GM12878 (cell line): ENCODE measurements around the gene AOPEP. TPM values are rescaled to one million over a fixed set of nuclear protein-coding genes. Genes with fewer than 3 reads are reported as not detected.

Experiments used
- ATAC-seq: fragments of 200-7000 bp; cut with Tn5 transposase; 3 replicates; pipeline ENCODE4 v1.9.1; 2020; ENCODE audit warnings: mild to moderate bottlenecking, moderate library complexity
- BruUV-seq: library from RNA; stranded (reverse); fragments of 400-500 nt; replicated peaks from 2 replicates; lab custom pipeline; 2021; lab: Mats Ljungman, UMichigan
- CTCF ChIA-PET: fragments of 300-600 bp; sonication (Branson Sonifier 250); formaldehyde crosslinking; extraction: SDS; loops from one replicate; lab custom pipeline; 2021; ENCODE audit warnings: inconsistent platforms; lab: Yijun Ruan, JAX
- POLR2A ChIA-PET: fragments of 350-600 bp; formaldehyde crosslinking; extraction: SDS; loops from one replicate; lab custom pipeline; 2021; ENCODE audit warnings: inconsistent platforms; lab: Charles Lee
- RAD21 ChIA-PET: fragments of 300-600 bp; sonication (Branson Sonifier 250); formaldehyde crosslinking; loops from one replicate; lab custom pipeline; 2023; ENCODE audit warnings: antibody characterized with exemption; ENCODE audit not compliant: unreplicated experiment; lab: Charles Lee
- SMC1A ChIA-PET: fragments of 300-600 bp; sonication (Branson Sonifier 250); formaldehyde crosslinking; loops from one replicate; lab custom pipeline; 2023; ENCODE audit not compliant: unreplicated experiment, uncharacterized antibody; lab: Charles Lee
- DNase-seq: peaks from one replicate; pipeline ENCODE4 v3.0.0-alpha.2; 2011; ENCODE audit warnings: low read depth, low spot score
- FAIRE-seq: peaks from 3 replicates; lab custom pipeline; 2011; peaks lifted over from hg19 to GRCh38; lab: Jason Lieb, UNC
- H2AFZ ChIP-seq: 2 replicates; pipeline ENCODE4 v1.6.0; 2011; ENCODE audit warnings: low read depth, low read length, control low read depth; ENCODE audit not compliant: control insufficient read depth
- H3K27ac ChIP-seq: 2 replicates; pipeline ENCODE4 v1.5.1; 2011; ENCODE audit warnings: control low read depth; ENCODE audit not compliant: control insufficient read depth, insufficient read depth
- H3K27me3 ChIP-seq, 2 experiments: replicated peaks in 1 of 2; 2 replicates each; pipeline versions ENCODE4 v1.6.0 to v1.6.1; 2011; ENCODE audit warnings: low read length in 1 of 2; ENCODE audit not compliant: control insufficient read depth in 2 of 2, insufficient read depth in 2 of 2
- H3K36me3 ChIP-seq, 2 experiments: 2 replicates each; pipeline ENCODE4 v1.5.1; 2011; ENCODE audit warnings: low read length in 1 of 2; ENCODE audit not compliant: control insufficient read depth in 2 of 2, insufficient read depth in 2 of 2
- H3K4me1 ChIP-seq: 2 replicates; pipeline ENCODE4 v1.6.1; 2011; ENCODE audit warnings: mild to moderate bottlenecking, low read length, moderate library complexity, mixed read lengths; ENCODE audit not compliant: control insufficient read depth, insufficient read depth
- H3K4me2 ChIP-seq: 2 replicates; pipeline ENCODE4 v1.6.0; 2011; ENCODE audit warnings: control low read depth; ENCODE audit not compliant: control insufficient read depth, insufficient read depth
- H3K4me3 ChIP-seq: fragments of 200-600 bp; sonication (generic); 2 replicates; pipeline ENCODE4 v1.5.1; 2016
- H3K79me2 ChIP-seq: 2 replicates; pipeline ENCODE4 v1.6.0; 2011; ENCODE audit warnings: low read length; ENCODE audit not compliant: control insufficient read depth, insufficient read depth
- H3K9ac ChIP-seq: 2 replicates; pipeline ENCODE4 v1.8.0; 2011; ENCODE audit warnings: low read length, control low read depth, mixed read lengths; ENCODE audit not compliant: control insufficient read depth, insufficient read depth
- H3K9me3 ChIP-seq: replicated peaks from 3 replicates; pipeline ENCODE4 v1.5.1; 2011; ENCODE audit warnings: mild to moderate bottlenecking, low read length; ENCODE audit not compliant: control insufficient read depth, insufficient read depth
- H4K20me1 ChIP-seq: 2 replicates; pipeline ENCODE4 v1.6.0; 2011; ENCODE audit not compliant: control insufficient read depth, insufficient read depth
- HDAC6 ChIP-seq: fragments of 200-600 bp; sonication (generic); IDR thresholded peaks from one replicate; pipeline ENCODE4 v1.8.0; 2017; ENCODE audit warnings: antibody characterized with exemption; ENCODE audit not compliant: unreplicated experiment
- KLF5 ChIP-seq: fragments of 450-650 bp; IDR thresholded peaks from 2 replicates; pipeline ENCODE4 v1.6.1; 2014; ENCODE audit warnings: mild to moderate bottlenecking; ENCODE audit not compliant: partially characterized antibody
- MXI1 ChIP-seq: fragments of 150-350 bp; IDR thresholded peaks from 2 replicates; pipeline ENCODE4 v1.6.1; 2011; ENCODE audit warnings: low read depth, mild to moderate bottlenecking, inconsistent platforms, low read length, improper control_type of control experiment
- MYC ChIP-seq: IDR thresholded peaks from 2 replicates; pipeline ENCODE4 v1.6.1; 2011; ENCODE audit warnings: mild to moderate bottlenecking, low read length, moderate library complexity, inconsistent platforms; ENCODE audit not compliant: insufficient read depth, insufficient replicate concordance, insufficient read length, severe bottlenecking
- NR2F1 ChIP-seq: fragments of 450-650 bp; conservative IDR thresholded peaks from 2 replicates; pipeline ENCODE4 v1.6.1; 2017; ENCODE audit warnings: mild to moderate bottlenecking
- RB1 ChIP-seq: fragments of 450-650 bp; formaldehyde crosslinking; IDR thresholded peaks from 2 replicates; pipeline ENCODE4 v1.6.1; 2017; ENCODE audit warnings: mild to moderate bottlenecking, borderline replicate concordance
- SIX5 ChIP-seq: IDR thresholded peaks from 2 replicates; pipeline ENCODE4 v1.6.1; 2011; ENCODE audit warnings: mild to moderate bottlenecking, low read depth, low read length, moderate library complexity; ENCODE audit not compliant: severe bottlenecking
- SMARCA5 ChIP-seq: fragments of 450-650 bp; IDR thresholded peaks from 2 replicates; pipeline ENCODE4 v1.6.1; 2017; ENCODE audit warnings: mild to moderate bottlenecking
- TCF3 ChIP-seq: IDR thresholded peaks from 2 replicates; pipeline ENCODE4 v1.6.1; 2012; ENCODE audit warnings: low read depth, mild to moderate bottlenecking, low read length, borderline replicate concordance; ENCODE audit not compliant: insufficient read depth
- ZNF24 ChIP-seq: fragments of 450-650 bp; IDR thresholded peaks from 2 replicates; pipeline ENCODE4 v1.6.1; 2017; ENCODE audit warnings: antibody characterized with exemption, mild to moderate bottlenecking
- ZSCAN29 ChIP-seq: fragments of 450-650 bp; IDR thresholded peaks from 2 replicates; pipeline ENCODE4 v1.6.1; 2017; ENCODE audit warnings: mild to moderate bottlenecking, moderate library complexity
- WGBS: methylation state at CpG from one replicate; pipeline ENCODE4 v1.1.6; 2016; ENCODE audit warnings: low lambda C conversion rate; ENCODE audit not compliant: insufficient replicate concordance, insufficient coverage; ENCODE audit errors: missing lambda C conversion rate; 5-methylcytosine and 5-hydroxymethylcytosine counted together
- in situ Hi-C: fragments of 300-500 bp; cut with MboI; formaldehyde crosslinking; loops from 9 replicates; pipeline ENCODE4 v1.14.3; 2018; ENCODE audit warnings: mixed read lengths
- intact Hi-C: fragments of 100-400 bp; cut with micrococcal nuclease; formaldehyde crosslinking; loops from one replicate; pipeline ENCODE4 v1.14.2; 2022; ENCODE audit not compliant: unreplicated experiment
- polyA plus RNA-seq, 11 experiments: library from polyadenylated mRNA; depleted of rRNA in 4 of 11; unstranded in 6 of 11; stranded (reverse) in 5 of 11; fragments of >200 nt; fragmentation: Nextera tagmentation in 4 of 11; fragmentation: Illumina TruSeq in 1 of 11; extraction: Ambion mirVana in 4 of 11; extraction: Trizol in 1 of 11; gene quantifications; 1 replicate in 1 of 11; 2 replicates in 10 of 11; pipeline versions ENCODE4 v1.2.1 to v1.2.3, GENCODE V29; 2011 to 2016; ENCODE audit warnings: inconsistent platforms in 2 of 11, missing spikeins in 2 of 11, low read depth in 1 of 11
- total RNA-seq, 4 experiments: library from RNA; depleted of rRNA in 3 of 4; stranded (reverse); fragments of >200 nt in 3 of 4; fragmentation: Illumina TruSeq in 1 of 4; extraction: Trizol in 1 of 4; gene quantifications; 2 replicates each; pipeline versions ENCODE4 v1.2.1 to v1.2.3, GENCODE V29; 2013 to 2021
- TF ChIP-seq, protein P1 (sequence below), 3 experiments: IDR thresholded peaks in 2 of 3; conservative IDR thresholded peaks in 1 of 3; 2 replicates each; pipeline ENCODE4 v1.5.1; 2011; ENCODE audit warnings: low read depth in 3 of 3, low read length in 3 of 3, mild to moderate bottlenecking in 3 of 3, control low read depth in 2 of 3, moderate library complexity in 2 of 3, inconsistent platforms in 1 of 3, mixed read lengths in 1 of 3; ENCODE audit not compliant: control insufficient read depth in 2 of 3, insufficient read depth in 1 of 3; ENCODE audit errors: extremely low read depth in 1 of 3
- TF ChIP-seq, protein P2 (sequence below): fragments of 450-650 bp; IDR thresholded peaks from 2 replicates; pipeline ENCODE4 v1.6.1; 2017; ENCODE audit warnings: low read depth, mild to moderate bottlenecking, moderate library complexity

Gene AOPEP
- total and polyA plus RNA-seq, 10 of the 15 experiments (the other 5 are each of a cell fraction or from before 2014, with no cell fraction given), result 2.3 to 16.9 (median 10.1) TPM

DNA sequence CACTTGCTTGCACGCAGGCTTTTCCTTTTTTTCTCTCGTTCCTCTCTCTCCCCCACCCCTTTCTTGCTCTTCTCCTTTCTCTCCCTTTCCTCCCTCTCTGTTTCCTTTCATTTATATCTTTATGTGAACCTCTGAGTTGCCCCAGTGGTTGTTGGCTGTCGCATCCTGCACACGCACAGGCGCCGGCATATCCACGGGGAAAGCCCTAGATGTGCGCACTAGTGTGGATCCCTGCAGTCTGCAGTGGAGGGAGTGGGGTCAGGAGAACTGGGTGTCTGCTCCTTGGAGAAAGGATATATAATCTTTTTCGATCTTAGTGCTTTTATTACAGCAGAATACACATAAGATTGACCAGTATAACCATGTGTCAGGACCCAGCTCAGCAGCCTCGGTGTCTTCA, 367.5 kb downstream of the AOPEP start:
- ChIA-PET SMC1A (interaction anchor here (1.0 kb wide), 1 partner anchor 21 kb away, joined by 3 read pairs; no protein-coding TSS in a partner anchor), POLR2A (no interaction called here), RAD21 (no interaction called here), CTCF (no interaction called here)
- H3K79me2 ChIP-seq, result no peaks in the 10 kb centered on the region
- no peaks in the 10 kb centered on the region; the same call in 1 of the 2 replicates for H3K4me1 ChIP-seq
- DNase-seq, result no peak
- no TSS peak for BruUV-seq
- in situ Hi-C loops (no loop called here), intact Hi-C loops (no loop called here)
- TF ChIP-seq ZSCAN29 (no peak), HDAC6 (no peak), NR2F1 (no peak), RB1 (no peak), SMARCA5 (no peak), TCF3 (no peak), ZNF24 (no peak)
- no peak overlapping the region for H2AFZ ChIP-seq
- H3K4me2 ChIP-seq, result no peak overlapping the region
- no peaks in the 10 kb centered on the region for H3K27me3 ChIP-seq
- 74% methylated on average over 10 of the region's 10 CpGs for WGBS
- no peak for FAIRE-seq
- no peaks in the 10 kb centered on the region for H3K9me3 ChIP-seq
- H3K4me3 ChIP-seq, result no peak overlapping the region
- no peak for ATAC-seq
- no peak overlapping the region for H3K9ac ChIP-seq
- no peak overlapping the region for H3K27ac ChIP-seq
- H3K36me3 ChIP-seq, result no peaks in the 10 kb centered on the region
- H4K20me1 ChIP-seq, result no peaks in the 10 kb centered on the region

DNA sequence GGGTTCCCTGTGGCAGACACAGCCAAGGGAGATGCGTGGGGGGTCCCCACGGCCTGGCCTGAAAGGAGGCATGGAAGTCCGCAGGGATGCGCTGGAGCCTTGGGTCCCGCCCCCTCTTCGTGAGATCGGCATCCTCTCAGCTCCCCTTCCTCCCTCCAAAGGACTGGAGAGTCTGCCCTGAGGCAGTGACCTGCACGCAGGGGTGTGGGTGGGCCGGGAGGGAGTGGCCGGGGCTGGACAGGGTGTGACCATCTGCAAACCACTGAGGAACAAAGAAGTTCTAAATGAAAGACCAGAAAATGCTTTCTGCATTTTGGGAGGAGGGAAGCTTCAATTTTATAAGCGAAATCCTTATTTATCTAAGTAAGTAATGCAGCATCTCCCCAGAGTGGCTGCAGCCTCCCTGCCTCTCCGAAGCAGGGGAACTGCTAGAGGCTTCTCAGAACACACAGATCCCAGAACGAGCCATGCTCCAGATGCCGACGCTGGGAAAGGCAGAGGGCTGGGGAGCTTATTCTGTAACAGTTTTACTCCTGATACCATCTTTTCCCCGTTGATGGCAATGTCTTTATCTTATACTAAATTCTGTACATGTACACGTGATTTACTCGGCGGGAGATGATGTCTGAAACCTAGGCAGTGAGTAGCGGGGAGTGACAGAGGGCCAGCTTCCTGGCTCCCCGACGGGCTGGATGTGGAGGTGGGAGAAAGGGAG, 369.3 kb downstream of the AOPEP start:
- no peaks in the 10 kb centered on the region for H4K20me1 ChIP-seq
- H3K4me3 ChIP-seq, result no peak overlapping the region
- ChIA-PET POLR2A (no interaction called here), CTCF (interaction anchor here (0.8 kb wide), 1 partner anchor 427 kb away, joined by 4 read pairs; no protein-coding TSS in a partner anchor), RAD21 (no interaction called here), SMC1A (interaction anchor here (1.1 kb wide), 1 partner anchor 31 kb away, joined by 4 read pairs; no protein-coding TSS in a partner anchor)
- no peak overlapping the region for H2AFZ ChIP-seq
- H3K79me2 ChIP-seq, result no peaks in the 10 kb centered on the region
- no peak for DNase-seq
- no peak for ATAC-seq
- in situ Hi-C loops, result no loop called here
- H3K4me1 ChIP-seq, result no peaks in the 10 kb centered on the region; the same call in 1 of the 2 replicates
- H3K27me3 ChIP-seq, result no peaks in the 10 kb centered on the region
- H3K36me3 ChIP-seq, result no peaks in the 10 kb centered on the region
- FAIRE-seq, result no peak
- no TSS peak for BruUV-seq
- WGBS, result 91% methylated on average over 19 of the region's 22 CpGs
- no peak overlapping the region for H3K9ac ChIP-seq
- H3K4me2 ChIP-seq, result no peak overlapping the region
- intact Hi-C loops, result no loop called here
- no peak overlapping the region for H3K27ac ChIP-seq
- H3K9me3 ChIP-seq, result no peaks in the 10 kb centered on the region
- TF ChIP-seq KLF5 (no peak), MYC (no peak), SIX5 (no peak), MXI1 (no peak)
- TF ChIP-seq, protein P1, sequence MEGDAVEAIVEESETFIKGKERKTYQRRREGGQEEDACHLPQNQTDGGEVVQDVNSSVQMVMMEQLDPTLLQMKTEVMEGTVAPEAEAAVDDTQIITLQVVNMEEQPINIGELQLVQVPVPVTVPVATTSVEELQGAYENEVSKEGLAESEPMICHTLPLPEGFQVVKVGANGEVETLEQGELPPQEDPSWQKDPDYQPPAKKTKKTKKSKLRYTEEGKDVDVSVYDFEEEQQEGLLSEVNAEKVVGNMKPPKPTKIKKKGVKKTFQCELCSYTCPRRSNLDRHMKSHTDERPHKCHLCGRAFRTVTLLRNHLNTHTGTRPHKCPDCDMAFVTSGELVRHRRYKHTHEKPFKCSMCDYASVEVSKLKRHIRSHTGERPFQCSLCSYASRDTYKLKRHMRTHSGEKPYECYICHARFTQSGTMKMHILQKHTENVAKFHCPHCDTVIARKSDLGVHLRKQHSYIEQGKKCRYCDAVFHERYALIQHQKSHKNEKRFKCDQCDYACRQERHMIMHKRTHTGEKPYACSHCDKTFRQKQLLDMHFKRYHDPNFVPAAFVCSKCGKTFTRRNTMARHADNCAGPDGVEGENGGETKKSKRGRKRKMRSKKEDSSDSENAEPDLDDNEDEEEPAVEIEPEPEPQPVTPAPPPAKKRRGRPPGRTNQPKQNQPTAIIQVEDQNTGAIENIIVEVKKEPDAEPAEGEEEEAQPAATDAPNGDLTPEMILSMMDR (IDR thresholded peaks at IDR 0.05 in 2 of 3, conservative IDR thresholded peaks at IDR 0.05 in 1 of 3; ENCODE audit: control insufficient read depth in 2 of 3, extremely low read depth in 1 of 3, insufficient read depth in 1 of 3, low read depth in 3 of 3, low read length in 3 of 3), result no peak
- TF ChIP-seq, protein P2, sequence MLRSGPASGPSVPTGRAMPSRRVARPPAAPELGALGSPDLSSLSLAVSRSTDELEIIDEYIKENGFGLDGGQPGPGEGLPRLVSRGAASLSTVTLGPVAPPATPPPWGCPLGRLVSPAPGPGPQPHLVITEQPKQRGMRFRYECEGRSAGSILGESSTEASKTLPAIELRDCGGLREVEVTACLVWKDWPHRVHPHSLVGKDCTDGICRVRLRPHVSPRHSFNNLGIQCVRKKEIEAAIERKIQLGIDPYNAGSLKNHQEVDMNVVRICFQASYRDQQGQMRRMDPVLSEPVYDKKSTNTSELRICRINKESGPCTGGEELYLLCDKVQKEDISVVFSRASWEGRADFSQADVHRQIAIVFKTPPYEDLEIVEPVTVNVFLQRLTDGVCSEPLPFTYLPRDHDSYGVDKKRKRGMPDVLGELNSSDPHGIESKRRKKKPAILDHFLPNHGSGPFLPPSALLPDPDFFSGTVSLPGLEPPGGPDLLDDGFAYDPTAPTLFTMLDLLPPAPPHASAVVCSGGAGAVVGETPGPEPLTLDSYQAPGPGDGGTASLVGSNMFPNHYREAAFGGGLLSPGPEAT, result no peak
